Activated T-cell treated with anti-CD3 and anti-CD28 coated beads for 24 hours (primary cell): ENCODE data around the gene COQ9.
"Not testable (repeated sequence)": the region's sequence is repeated elsewhere in the genome, so short reads cannot be mapped to it uniquely, and the experiment has no call there.

Experiments used
- DNase-seq: peaks from one replicate; pipeline ENCODE4 v3.0.0-alpha.2; 2020; ENCODE audit warnings: low read depth

COQ9 gene

GRCh38 chr16:57427307-57427706 lies 20.0 kb upstream of the COQ9 start:
- no peak for DNase-seq

GRCh38 chr16:57427824-57428223 lies 19.5 kb upstream of the COQ9 start:
- DNase-seq = no peak

- no peak for DNase-seq
Observed at GRCh38 chr16:57430955-57431354, 16.3 kb upstream of the COQ9 start.

GRCh38 chr16:57432505-57432904 lies 14.8 kb upstream of the COQ9 start:
- no peak for DNase-seq

- DNase-seq = no peak
Observed at GRCh38 chr16:57432989-57433388, 14.3 kb upstream of the COQ9 start.

- DNase-seq = no peak
Observed at GRCh38 chr16:57434003-57434402, 13.3 kb upstream of the COQ9 start.

GRCh38 chr16:57435838-57436237 lies 11.4 kb upstream of the COQ9 start:
- DNase-seq = no peak

- DNase-seq = not testable (repeated sequence)
Observed at GRCh38 chr16:57439947-57440346, 7.3 kb upstream of the COQ9 start.

- not testable (repeated sequence) for DNase-seq
Observed at GRCh38 chr16:57440551-57440950, 6.7 kb upstream of the COQ9 start.

GRCh38 chr16:57444711-57445110 lies 2.6 kb upstream of the COQ9 start:
- no peak for DNase-seq

GRCh38 chr16:57445510-57445909 lies 1.8 kb upstream of the COQ9 start:
- DNase-seq = no peak

- DNase-seq = no peak
Observed at GRCh38 chr16:57446531-57447185, 621 bp upstream of the COQ9 start.

- no peak for DNase-seq
Observed at GRCh38 chr16:57452021-57452420, 4.7 kb downstream of the COQ9 start.

GRCh38 chr16:57462209-57462977 lies 15.1 kb downstream of the COQ9 start, which contains the start of gene POLR2C:
POLR2C (plus strand) TSS chr16:57462679; CDS start chr16:57462725, 46 bp downstream.
- DNase-seq = peak; percentile 87

- no peak for DNase-seq
Observed at GRCh38 chr16:57462978-57463362, 15.7 kb downstream of the COQ9 start.

GRCh38 chr16:57464523-57464922 lies 17.2 kb downstream of the COQ9 start:
- DNase-seq = no peak

GRCh38 chr16:57468346-57468745 lies 21.1 kb downstream of the COQ9 start:
- no peak for DNase-seq

- no peak for DNase-seq
Observed at GRCh38 chr16:57469046-57469445, 21.8 kb downstream of the COQ9 start.

GRCh38 chr16:57469917-57470470 lies 22.7 kb downstream of the COQ9 start:
- no peak for DNase-seq

- no peak for DNase-seq
Observed at GRCh38 chr16:57470711-57471110, 23.4 kb downstream of the COQ9 start.

GRCh38 chr16:57471209-57471608 lies 23.9 kb downstream of the COQ9 start:
- DNase-seq = no peak

GRCh38 chr16:57471852-57472664 lies 24.8 kb downstream of the COQ9 start:
- DNase-seq = no peak
